ENCODE results near the gene ADAM12.
"Not testable (repeated sequence)": the region's sequence is repeated elsewhere in the genome, so short reads cannot be mapped to it uniquely, and the experiment has no call there.

ADAM12 gene

DNA sequence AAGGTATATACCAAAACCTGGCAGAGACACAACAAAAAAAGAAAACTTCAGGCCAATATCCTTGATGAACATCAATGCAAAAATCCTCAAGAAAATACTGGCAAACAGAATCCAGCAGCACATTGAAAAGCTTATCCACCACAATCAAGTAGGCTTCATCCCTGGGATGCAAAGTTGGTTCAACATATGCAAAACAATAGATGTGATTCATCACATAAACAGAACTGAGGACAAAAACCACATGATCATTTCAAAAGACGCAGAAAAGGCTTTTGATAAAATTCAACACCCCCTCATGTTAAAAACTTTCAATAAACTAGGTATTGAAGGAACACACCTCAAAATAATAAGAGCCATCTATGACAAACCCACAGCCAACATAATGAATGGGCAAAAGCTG is 141.9 kb downstream of the ADAM12 start:
- not testable (repeated sequence) for FAIRE-seq

DNA sequence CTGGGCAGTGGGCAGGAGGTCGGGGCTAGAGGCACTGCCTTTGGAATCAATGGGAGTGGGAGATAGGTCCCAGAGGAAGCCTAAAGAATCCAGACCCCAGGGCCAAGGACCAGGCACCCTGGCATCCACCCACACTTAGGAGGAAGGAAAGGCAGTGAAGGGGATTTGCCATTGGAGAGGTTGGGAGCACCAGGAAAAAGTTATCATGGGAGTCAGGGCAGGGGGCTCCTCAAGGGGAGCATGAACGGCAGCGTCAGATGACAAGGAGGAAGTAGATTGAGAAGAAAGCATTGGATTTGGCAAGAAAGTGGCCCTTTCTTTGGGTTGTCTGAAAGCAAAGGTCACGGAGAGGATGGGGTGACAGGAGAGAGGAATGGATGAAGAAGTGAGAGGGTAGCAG is 142.8 kb downstream of the ADAM12 start:
- FAIRE-seq (no peak), DNase-seq (ENCODE audit: extremely low spot score, insufficient read length, low read depth) (no peak)

More for the DNA sequence above, 141.9 kb downstream of the ADAM12 start:
- not testable (repeated sequence) for DNase-seq (ENCODE audit: extremely low spot score, insufficient read length, low read depth)

DNA sequence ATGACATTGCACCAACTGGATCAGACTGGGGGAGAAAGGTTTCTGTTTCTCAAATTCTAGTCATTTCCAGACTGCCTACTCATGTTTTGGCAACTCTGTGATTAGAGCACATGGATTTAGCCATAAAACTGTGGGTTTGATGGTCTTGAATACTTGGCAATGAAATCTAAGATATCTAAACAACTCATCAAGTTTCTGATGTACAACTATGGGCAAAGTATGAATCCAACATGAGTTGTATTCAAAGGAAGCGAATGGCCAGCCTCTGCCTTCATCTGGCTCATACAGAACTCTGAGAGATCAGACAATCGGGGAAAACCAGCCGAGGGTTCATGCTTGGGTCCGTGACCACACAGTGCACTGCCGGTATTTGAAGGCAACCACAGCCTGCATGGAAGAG is 144.3 kb downstream of the ADAM12 start:
- DNase-seq (ENCODE audit: extremely low spot score, insufficient read length, low read depth) (no peak), FAIRE-seq (no peak)

DNA sequence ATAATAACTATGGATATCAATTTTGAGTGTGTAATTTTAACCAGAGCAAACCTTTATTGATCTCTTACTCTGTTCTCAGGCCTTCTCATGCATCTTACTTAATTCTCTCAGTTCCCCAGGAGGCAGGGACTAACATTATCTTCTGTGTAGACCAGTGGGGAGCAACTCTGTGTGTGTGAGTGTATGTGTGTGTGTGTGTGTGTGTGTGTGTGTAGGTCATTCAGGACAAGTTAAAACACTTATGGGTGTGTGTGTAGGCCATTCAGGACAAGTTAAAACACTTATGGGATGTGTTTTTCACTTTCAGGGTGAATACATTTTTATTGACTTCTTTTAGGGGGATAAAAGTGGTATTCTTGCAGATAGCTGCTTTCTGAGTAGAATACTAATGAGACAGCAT is 145.0 kb downstream of the ADAM12 start:
- no peak for FAIRE-seq

DNA sequence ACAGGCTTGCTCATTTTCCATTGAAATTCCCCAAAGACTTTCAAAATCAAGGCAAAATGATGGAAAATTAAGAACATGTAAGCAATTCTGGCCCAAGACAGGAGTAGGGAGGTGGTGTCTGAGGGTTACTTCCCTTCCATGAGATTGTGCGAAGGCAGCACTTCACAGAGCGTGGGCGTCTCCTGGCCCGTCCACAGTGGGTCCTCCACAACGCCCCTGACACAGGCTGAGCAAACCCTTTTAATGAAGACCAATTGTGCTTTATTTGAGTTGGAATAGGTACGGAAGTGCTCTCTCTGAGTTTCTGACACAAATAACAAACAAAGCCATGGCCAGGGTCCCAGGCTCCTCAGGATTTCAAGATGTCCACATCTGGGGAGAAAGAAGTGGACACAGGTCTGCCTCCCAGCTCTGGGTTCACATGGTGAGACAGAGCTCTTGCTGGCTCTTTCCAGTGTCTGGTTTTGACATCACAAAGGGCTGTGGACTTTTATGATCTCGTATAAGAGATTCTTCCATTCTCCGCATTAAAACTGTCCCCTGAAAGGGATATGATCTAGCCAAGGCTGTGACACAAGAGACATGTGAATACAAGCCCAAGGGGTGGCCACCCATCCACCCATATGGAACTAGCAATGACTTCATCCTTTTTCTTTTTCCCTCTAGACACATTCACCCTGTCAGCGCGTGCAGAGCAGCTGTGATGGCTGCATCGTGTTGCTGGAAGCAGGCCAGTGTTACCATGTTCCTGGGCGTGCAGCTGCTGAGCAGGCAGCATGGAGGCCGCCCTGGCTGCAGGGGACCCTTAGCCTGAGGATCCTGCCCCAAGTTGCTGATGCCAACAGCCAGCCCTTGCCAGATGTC is 145.6 kb downstream of the ADAM12 start:
- no peak for DNase-seq (ENCODE audit: extremely low spot score, insufficient read length, low read depth)
- no peak for FAIRE-seq

More for the DNA sequence above, 145.0 kb downstream of the ADAM12 start:
- no peak for DNase-seq (ENCODE audit: extremely low spot score, insufficient read length, low read depth)

DNA sequence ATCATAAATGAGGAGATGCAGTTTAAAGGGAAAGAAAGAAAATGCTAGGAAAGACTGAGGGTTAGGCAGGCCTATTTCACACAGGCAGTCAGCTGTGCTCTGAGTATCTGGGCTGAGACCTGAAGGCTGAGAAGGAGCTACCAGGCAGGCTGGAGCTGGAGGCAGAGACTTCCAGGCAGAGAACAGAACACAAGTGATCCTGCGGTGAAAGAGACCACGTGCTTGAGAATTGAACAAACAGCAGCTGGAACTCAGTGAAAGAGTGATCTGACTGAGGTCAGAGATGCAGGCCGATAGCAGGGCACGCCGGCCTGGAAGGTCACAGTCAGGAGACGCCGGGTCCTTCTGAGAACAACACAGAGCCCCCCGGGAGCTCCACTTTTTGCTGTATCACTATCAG is 147.8 kb downstream of the ADAM12 start:
- FAIRE-seq (no peak), DNase-seq (ENCODE audit: extremely low spot score, insufficient read length, low read depth) (no peak)

DNA sequence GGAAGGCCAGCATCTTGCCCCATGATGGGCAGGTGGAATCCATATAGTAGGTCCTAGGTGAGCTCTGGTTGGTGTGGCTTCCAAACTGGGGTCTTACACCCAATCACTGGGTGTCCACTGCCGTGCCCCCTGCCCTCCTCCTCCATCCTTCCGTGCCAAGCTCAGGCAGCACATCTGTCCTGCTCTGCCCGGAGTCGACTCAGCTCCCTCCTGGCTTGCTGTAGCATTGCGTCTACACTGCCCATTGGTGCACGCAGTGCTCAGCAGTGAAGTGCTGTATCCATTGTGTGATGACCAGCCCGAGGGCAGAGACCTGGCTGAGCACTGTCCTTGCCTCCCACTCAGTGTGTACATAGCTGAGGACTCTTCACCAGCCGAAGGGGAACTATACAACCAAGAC is 148.4 kb downstream of the ADAM12 start:
- FAIRE-seq (no peak), DNase-seq (ENCODE audit: extremely low spot score, insufficient read length, low read depth) (no peak)

DNA sequence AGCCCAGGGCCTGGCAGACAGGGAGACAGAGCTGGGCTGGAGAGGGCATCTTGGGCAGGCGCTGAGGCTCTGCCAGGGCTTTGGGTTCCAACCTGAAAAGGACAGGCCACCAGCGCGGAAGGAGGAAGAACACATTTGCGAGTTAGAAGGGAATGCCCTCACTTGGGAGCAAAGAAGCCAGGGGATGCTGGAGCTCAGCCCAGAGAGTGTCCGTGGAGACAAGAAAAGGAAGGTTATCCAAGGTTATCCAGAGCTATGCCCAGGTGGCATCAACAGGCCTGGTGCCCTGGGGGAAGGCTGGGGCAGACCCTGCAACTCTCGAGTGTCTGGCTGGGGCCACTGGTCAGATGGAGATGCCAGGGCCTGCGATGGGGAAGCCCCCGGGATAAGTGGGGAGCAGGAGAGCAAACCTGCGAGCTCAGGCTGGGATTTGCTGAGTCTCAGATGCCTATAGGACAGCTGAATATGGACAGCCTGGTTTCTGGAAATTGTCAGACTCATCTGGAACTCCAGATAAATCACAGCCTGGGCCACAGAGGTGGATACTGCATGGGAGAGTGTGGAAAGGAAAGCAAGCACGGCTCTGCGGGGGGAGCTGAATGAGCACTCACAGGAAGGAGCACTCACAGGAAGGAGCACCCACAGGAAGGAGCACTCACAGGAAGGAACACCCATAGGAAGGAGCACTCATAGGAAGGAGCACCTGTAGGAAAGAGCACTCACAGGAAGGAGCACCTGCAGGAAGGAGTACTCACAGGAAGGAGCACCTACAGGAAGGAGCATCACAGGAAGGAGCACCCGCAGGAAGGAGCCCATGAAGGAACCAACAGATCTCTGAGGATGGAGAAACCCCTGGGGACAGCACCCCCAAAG is 152.1 kb downstream of the ADAM12 start:
- DNase-seq (ENCODE audit: extremely low spot score, insufficient read length, low read depth) (no peak), FAIRE-seq (no peak)

DNA sequence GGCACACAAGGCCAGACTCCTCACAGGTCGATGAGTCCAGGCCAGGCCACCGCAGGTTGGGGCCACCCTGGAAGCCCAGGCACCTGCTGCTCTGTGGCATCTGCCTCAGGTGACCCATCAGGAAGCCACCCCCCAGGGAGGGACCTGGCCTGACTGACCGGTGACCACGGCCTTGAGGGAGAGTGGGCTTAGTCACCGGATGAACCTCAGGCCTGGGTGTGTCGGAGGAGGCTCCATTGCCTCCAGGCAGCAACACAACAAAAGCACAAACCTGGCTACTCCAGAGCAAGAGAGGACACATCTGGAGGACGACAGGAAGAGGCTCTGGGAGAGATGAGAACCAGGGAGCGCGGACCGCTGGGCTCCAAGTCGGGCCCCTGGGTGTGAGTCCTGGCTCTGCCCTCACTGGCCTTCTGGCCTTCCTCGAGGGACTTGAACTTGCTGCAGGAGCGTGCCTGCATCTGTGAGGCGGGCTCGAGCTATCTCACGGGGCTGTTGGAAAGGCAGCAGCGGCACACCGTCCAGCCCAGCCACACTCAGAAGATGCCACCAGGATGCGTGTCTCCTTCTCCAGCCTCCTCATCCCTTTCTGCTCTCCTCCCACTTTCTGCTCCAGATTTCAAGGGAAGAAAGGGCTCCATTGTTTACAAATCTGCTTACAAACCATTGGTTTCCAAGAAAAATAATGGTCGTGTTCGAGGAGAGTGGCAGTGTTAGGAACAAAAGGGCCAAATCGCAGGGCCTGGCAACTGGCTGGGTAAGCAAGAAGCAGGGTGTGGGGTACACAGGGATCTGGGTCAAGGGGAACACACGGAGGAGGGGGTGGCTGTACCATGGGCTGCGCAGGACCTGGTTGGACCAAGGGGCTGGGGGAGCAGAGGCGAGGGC is 152.9 kb downstream of the ADAM12 start:
- no peak for FAIRE-seq
- DNase-seq (ENCODE audit: extremely low spot score, insufficient read length, low read depth), result no peak

DNA sequence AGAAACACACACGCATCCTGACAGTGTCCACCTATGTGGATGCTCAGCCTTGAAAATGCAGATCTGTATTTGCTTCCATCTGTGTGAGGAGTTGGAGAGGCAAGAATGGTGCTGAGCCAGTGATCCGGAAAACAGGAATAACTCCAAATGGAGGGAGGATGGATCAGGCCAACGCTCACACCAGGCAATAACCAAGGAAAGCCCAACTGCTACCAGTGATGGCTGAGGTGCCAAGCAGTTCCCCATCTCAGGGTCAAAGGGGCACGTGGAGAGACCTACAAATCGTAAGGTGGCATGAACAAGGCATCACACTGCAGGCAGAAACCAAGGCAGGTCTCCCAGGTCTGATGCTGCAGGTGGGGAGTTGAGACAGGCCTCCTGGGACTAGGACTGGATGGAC is 153.6 kb downstream of the ADAM12 start:
- no peak for FAIRE-seq
- DNase-seq (ENCODE audit: extremely low spot score, insufficient read length, low read depth), result no peak

DNA sequence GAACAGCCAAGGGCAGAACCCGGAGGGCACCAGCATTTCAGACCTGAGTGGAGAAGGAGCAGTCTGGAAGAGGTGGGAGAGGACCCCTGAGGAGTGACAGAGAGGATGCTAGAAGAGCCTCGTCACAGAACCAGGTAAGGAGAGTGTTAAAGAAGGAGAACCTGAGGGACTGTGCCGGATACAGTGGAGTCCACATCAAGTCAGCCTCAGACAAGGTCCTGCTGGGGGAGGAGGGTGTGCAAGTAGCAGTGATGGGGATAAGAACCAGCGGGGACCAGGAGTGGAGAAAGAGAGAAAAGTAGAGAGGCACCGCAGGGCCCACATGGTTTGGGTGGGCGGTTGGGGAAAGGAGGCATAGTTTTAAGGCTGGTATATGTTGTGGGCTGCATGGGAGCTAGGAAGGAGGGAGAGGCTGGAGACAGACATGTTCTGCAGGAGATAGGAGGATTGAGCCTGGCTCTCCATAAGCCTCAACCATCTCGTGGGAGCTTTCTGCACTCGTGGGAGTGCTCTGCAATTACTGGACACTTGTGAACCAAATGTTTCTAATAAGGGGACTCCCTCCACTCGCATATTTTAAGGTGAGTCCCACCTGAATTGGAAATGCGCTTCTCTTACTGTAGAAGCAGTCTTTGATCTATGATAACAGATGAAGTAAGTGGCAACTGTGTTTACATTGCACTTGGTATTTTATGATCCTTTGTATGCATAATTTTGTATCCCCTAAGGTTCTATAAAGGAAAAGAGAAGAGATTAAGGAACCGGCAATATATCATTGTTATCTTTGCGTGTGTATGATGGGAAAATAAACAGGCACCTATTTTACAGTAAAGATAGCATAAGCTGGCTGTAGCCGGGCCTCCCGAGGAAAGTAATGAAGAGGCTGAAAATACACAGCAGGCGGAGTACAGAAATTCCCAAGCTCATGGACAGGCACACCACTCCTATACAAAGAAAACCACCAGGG is 154.8 kb downstream of the ADAM12 start:
- no peak for DNase-seq (ENCODE audit: extremely low spot score, insufficient read length, low read depth)
- FAIRE-seq, result no peak

DNA sequence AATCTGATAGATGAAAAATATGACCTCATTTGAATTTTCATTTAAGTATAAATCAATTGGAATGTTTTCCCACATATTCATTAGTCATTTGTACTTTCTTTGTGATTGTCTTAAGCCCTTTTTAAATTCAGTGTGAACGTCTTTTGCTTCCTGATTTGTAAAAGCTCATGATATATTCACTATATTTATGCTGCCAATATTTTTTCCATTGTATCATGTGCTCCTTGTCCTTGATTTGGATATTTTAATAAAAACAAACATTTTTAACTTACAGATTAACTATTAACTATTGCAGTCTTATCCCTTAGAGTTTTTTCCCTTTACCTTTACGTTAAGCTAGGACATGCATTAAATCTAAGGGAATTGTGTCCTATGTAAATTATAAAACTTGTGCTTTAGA is 157.7 kb downstream of the ADAM12 start:
- FAIRE-seq, result no peak

DNA sequence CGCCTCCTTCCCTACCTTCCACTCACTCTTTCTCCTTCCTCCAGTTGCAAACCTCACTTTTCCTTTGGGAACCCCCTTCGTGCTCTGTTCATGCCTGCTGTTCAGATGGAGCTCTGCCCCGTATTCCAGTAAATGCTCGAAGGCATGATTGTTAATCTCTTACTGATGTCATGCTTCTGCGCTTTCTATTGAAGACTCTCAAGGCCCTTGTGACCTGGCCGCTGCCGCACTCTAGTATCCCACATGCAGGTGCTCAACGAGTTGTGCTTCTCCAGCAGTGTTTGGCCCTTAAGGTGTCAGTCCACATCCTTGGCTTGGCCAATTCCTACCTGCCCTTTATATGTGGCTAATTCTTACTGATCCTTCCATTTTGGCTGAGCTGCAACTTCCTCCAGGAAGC is 158.6 kb downstream of the ADAM12 start:
- FAIRE-seq, result no peak
- DNase-seq (ENCODE audit: extremely low spot score, insufficient read length, low read depth), result no peak

More for the DNA sequence above, 157.7 kb downstream of the ADAM12 start:
- DNase-seq (ENCODE audit: extremely low spot score, insufficient read length, low read depth), result no peak

DNA sequence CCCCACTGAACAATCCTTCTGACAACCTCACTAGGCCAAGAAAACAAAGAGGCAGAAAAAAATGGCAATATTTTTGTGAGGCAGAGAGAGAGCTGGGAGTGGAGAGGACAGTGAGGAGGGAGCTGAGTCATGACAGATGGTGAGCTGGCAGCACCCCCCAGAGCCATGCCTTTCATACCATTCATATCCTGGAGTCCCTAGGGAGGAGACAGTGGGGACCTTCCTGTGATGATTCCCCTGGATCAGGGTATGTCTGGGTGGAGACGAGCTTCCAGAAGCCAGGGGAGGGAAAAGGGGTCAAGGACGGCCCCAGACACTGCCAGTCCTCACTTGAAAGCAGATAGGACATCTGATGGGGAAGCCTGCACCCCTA is 160.5 kb downstream of the ADAM12 start:
- no peak for FAIRE-seq
- no peak for DNase-seq (ENCODE audit: extremely low spot score, insufficient read length, low read depth)

DNA sequence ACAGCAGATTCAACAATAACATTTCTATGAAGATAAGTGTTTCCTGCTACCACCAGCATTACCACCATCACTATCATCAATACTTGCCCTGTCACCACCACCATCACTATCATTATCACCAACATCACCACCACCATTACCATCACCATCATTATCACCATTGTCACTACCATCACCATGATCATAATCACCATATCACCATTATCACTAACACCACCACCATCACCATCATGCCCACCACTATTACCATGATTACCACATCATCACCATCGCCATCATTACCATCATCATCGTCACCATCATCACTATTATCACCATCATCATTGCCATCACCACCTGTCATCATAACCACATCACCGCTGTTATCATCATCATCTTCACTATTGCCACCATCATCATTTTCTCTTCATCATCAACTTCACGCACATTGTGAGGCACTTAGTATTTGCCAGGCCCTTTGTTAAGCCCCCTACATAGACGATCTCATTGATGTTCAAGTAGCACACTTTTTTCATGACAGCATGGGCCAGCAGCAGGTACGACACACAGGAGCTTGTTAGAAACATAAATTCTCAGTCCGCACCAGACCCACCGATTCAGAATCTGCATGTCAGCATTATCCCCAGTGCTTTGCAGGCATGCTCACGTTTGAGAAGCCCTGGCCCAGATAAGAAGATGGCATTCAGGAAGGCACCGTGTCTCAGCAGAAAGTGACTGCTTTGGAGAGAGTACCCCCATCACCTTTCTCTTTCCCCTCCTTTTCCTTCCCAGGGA is 161.1 kb downstream of the ADAM12 start:
- FAIRE-seq (no peak), DNase-seq (ENCODE audit: extremely low spot score, insufficient read length, low read depth) (no peak)

DNA sequence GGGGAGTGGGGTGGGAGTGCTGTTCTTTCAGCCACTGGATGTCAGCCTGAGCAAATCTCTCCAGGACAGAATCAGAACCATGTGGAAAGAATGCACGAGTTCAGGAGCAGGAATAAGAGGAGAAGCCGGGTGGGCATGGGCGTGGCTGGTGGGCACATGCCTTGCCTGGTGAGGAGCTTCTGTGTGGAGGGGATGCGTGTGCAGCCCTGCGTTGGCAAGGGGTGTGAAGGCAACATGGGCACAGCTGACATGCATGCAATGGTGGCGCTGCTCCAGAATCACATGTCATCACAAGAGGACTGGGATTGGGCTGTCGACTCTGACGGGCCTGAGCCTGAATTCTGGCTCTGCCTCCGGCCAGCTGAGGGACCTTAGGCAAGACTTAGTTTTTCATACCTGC is 162.1 kb downstream of the ADAM12 start:
- DNase-seq (ENCODE audit: extremely low spot score, insufficient read length, low read depth), result no peak
- FAIRE-seq, result no peak

DNA sequence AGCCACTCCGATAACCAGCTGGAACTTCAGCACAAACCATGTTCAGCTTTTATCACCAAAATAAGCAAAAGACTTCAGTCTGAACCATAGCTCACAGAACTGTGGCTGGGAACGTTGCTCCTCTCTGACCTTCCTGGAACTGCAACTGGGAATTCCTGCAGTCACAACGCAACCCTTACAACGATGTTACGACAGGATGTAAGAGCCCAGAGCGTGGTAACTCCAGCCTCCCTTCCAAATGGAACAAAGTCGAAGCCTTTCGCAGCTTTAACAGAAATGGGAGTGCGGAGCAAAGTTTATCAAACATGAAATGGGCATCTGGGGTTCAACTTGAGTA is 162.6 kb downstream of the ADAM12 start:
- FAIRE-seq (no peak), DNase-seq (ENCODE audit: extremely low spot score, insufficient read length, low read depth) (no peak)

DNA sequence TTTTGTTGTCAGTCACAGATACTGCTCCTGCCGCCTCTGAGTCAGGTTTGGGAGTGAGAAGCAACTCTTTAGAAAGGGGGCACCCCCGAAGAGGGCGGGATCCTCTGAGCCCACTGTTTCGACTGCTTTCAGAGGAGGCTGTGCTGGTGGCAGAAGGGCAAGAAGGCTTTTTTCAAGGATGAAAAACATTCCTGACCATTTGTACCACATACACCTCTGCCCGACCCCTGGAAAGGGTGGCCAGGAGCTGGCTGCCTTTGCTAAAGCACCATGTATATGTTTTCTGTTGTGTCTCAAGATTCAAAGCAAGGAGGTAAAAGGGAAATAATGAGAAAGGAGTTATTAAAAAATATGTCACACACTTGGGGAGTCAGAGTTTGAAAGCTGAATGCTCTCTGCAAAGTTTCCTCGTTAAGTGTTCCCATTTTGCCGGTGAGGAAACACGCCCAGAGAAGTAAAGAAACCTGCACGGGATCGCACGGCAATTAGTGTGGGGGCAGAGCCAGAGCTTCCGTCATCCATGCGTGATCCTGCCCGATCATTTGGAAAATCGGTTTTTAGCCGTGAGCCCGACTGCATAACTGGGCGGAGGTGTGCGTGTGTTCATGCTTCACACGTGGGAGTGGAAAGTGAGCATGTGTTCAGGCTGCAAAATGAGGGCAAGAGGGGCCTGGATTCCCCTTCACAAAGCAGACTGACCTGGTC is 163.2 kb downstream of the ADAM12 start:
- no peak for FAIRE-seq
- no peak for DNase-seq (ENCODE audit: extremely low spot score, insufficient read length, low read depth)

Data from GM18507 (cell line).